ENCODE results near the gene NFASC.

The NFASC gene

DNA sequence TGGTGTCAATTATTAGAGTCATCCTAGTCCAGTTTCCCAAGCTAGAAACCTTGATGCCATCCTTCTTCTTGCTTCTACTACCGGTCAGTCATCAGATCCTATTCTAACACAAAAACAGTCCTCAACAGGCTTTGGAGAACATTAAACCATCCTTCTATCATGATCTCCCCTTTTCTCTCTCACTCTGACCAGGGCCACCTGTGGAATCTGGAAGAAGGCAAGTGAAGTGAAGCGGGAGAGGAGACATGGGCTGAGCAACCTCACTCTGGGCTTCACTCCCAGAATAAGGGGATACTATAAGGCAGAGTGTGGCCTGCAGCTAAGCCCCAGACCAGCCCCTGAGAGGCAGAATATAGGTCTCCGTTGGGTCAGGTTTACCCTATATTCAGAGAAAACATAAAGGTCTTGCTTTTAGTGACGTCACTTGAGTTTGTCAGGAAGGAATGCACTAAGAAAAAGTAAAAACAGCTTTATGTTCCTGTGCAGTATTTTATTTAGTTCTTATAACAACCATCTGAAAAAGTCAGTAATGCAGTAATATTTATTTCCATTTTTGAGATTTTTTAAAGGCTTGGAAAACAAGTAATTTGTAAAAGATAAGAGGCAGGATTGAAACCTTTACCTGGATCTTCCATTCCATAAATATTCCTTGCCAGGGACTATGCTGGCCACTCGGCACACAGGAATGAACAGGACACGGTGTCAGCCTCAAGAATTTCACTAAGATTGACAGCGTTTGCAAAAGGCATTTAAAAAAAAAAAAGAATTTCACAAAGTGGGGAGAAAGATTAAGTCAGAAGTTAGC, 61.3 kb downstream of the NFASC start:
- Mint-ChIP-seq H3K4me3 (no peak overlapping the region), H3K27me3 (ENCODE audit: low read depth) (peaks cover 2% of the 10 kb centered on the region), H3K27ac (no peak overlapping the region), H3K36me3 (ENCODE audit: low read depth) (no peaks in the 10 kb centered on the region), H3K4me1 (ENCODE audit: low read depth) (no peaks in the 10 kb centered on the region), H3K9me3 (no peaks in the 10 kb centered on the region)
- no peak for DNase-seq (ENCODE audit: low spot score)

DNA sequence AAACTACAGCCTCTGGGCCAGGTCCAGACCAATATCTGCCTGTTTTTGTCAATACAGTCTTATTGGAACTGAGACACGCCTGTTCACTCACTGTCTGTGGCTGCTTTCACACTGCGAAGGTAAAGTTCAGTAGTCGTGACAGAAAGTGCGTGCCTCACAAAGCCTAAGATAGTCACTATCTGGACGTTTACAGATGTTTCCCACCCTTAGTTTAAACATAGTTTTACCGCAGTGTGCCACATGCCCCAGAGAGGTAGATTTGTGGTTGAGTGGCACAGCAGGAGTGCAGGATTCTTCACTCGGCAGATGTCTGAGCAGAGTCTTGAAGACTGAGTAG, 61.9 kb downstream of the NFASC start:
- no peaks in the 10 kb centered on the region for H3K36me3 Mint-ChIP-seq (ENCODE audit: low read depth)
- H3K27me3 Mint-ChIP-seq (ENCODE audit: low read depth) = no peaks in the 10 kb centered on the region
- no peaks in the 10 kb centered on the region for H3K4me1 Mint-ChIP-seq (ENCODE audit: low read depth)
- no peak for DNase-seq (ENCODE audit: low spot score)
- no peak overlapping the region for H3K27ac Mint-ChIP-seq
- no peak overlapping the region for H3K4me3 Mint-ChIP-seq
- no peaks in the 10 kb centered on the region for H3K9me3 Mint-ChIP-seq

- DNase-seq (ENCODE audit: low spot score) = no peak
- Mint-ChIP-seq H3K4me3 (no peak overlapping the region), H3K27me3 (ENCODE audit: low read depth) (no peaks in the 10 kb centered on the region), H3K4me1 (ENCODE audit: low read depth) (no peaks in the 10 kb centered on the region), H3K9me3 (no peaks in the 10 kb centered on the region), H3K36me3 (ENCODE audit: low read depth) (no peaks in the 10 kb centered on the region), H3K27ac (no peak overlapping the region)
Observed at GRCh38 chr1:204935155-204935554, 64.5 kb downstream of the NFASC start.

DNA sequence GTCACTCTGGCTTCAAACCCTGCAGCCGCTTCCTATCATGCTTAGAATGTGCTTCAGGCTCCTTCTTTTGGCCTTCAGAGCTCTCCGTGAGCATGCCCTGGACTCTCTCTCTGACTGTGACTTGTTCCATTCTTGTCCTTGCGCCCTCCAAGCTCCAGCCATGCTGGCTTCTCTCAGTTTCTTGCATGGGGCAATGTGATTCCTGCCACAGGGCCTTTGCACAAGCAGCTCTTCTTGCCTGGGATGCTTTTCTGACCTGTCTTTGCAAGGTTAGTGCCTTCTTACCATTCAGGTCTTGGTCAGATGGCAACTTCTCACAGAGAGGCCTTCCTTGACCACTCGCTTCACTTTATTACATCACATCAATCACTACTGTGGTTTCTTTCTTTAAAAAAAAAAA, 66.1 kb downstream of the NFASC start:
- no peak overlapping the region for H3K4me3 Mint-ChIP-seq
- no peak overlapping the region for H3K27ac Mint-ChIP-seq
- no peaks in the 10 kb centered on the region for H3K36me3 Mint-ChIP-seq (ENCODE audit: low read depth)
- H3K27me3 Mint-ChIP-seq (ENCODE audit: low read depth) = no peaks in the 10 kb centered on the region
- no peaks in the 10 kb centered on the region for H3K4me1 Mint-ChIP-seq (ENCODE audit: low read depth)
- no peak for DNase-seq (ENCODE audit: low spot score)
- no peaks in the 10 kb centered on the region for H3K9me3 Mint-ChIP-seq

DNA sequence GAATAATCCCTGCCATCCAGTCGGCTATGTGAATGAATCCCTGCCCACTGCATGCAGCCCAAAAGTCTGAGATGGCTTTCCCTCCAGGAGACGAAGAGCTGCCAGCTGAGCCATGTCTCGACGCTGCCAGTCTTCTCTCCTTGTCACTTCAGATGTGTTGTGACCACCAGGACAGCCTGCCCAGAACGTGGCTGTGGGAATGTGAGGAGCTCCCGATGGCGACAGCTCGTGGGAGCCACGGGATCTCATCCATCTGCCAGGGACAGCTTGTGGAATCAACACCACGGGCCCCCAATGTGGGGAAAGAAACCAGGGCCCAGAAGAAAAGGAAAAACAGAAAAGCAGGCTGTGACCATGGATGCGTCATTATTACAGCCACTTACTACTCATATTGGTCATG, 67.2 kb downstream of the NFASC start:
- Mint-ChIP-seq H3K9me3 (no peaks in the 10 kb centered on the region), H3K4me1 (ENCODE audit: low read depth) (no peaks in the 10 kb centered on the region), H3K36me3 (ENCODE audit: low read depth) (no peaks in the 10 kb centered on the region), H3K4me3 (no peak overlapping the region), H3K27me3 (ENCODE audit: low read depth) (no peaks in the 10 kb centered on the region), H3K27ac (no peak overlapping the region)
- DNase-seq (ENCODE audit: low spot score) = no peak

GRCh38 chr1:204940591-204940990, 69.9 kb downstream of the NFASC start:
- Mint-ChIP-seq H3K4me1 (ENCODE audit: low read depth) (no peaks in the 10 kb centered on the region), H3K27me3 (ENCODE audit: low read depth) (no peaks in the 10 kb centered on the region), H3K9me3 (no peaks in the 10 kb centered on the region), H3K27ac (no peak overlapping the region), H3K4me3 (no peak overlapping the region), H3K36me3 (ENCODE audit: low read depth) (no peaks in the 10 kb centered on the region)
- DNase-seq (ENCODE audit: low spot score) = no peak

GRCh38 chr1:204941421-204942338, 71.0 kb downstream of the NFASC start:
- Mint-ChIP-seq H3K4me3 (no peak overlapping the region), H3K9me3 (no peaks in the 10 kb centered on the region), H3K36me3 (ENCODE audit: low read depth) (no peaks in the 10 kb centered on the region), H3K4me1 (ENCODE audit: low read depth) (no peaks in the 10 kb centered on the region), H3K27me3 (ENCODE audit: low read depth) (no peaks in the 10 kb centered on the region), H3K27ac (no peak overlapping the region)
- peak; percentile 34 for DNase-seq (ENCODE audit: low spot score)

GRCh38 chr1:204943495-204943894, 72.8 kb downstream of the NFASC start:
- DNase-seq (ENCODE audit: low spot score) = no peak
- Mint-ChIP-seq H3K4me3 (no peak overlapping the region), H3K4me1 (ENCODE audit: low read depth) (no peaks in the 10 kb centered on the region), H3K9me3 (no peaks in the 10 kb centered on the region), H3K36me3 (ENCODE audit: low read depth) (no peaks in the 10 kb centered on the region), H3K27ac (no peak overlapping the region), H3K27me3 (ENCODE audit: low read depth) (no peaks in the 10 kb centered on the region)

- Mint-ChIP-seq H3K4me1 (ENCODE audit: low read depth) (no peaks in the 10 kb centered on the region), H3K27me3 (ENCODE audit: low read depth) (no peaks in the 10 kb centered on the region), H3K9me3 (no peaks in the 10 kb centered on the region), H3K27ac (no peak overlapping the region), H3K36me3 (ENCODE audit: low read depth) (no peaks in the 10 kb centered on the region), H3K4me3 (no peak overlapping the region)
- no peak for DNase-seq (ENCODE audit: low spot score)
Observed at GRCh38 chr1:204944662-204945061, 74.0 kb downstream of the NFASC start.

GRCh38 chr1:204945565-204945977, 74.9 kb downstream of the NFASC start:
- no peak overlapping the region for H3K4me3 Mint-ChIP-seq
- no peaks in the 10 kb centered on the region for H3K27me3 Mint-ChIP-seq (ENCODE audit: low read depth)
- H3K4me1 Mint-ChIP-seq (ENCODE audit: low read depth) = no peaks in the 10 kb centered on the region
- no peak overlapping the region for H3K27ac Mint-ChIP-seq
- no peaks in the 10 kb centered on the region for H3K36me3 Mint-ChIP-seq (ENCODE audit: low read depth)
- H3K9me3 Mint-ChIP-seq = no peaks in the 10 kb centered on the region
- DNase-seq (ENCODE audit: low spot score) = no peak

DNA sequence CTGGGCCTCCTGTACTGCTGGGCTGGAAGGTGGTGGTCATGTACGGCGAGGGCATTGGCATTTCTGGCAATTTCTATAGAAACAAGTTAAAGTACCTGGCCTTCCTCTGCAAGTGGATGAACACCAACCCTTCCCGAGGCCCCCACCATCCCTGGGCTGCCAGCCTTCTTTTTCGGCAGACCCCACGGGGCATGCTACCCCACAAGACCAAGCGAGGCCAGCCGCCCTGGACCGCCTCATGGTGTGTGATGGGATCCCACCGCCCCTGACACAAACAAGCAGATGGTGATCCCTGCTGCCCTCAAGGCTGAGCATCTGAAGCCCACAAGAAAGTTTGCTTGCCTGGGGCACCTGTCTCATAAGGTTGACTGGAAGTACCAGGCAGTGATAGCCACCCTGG, 76.0 kb downstream of the NFASC start:
- H3K4me1 Mint-ChIP-seq (ENCODE audit: low read depth) = no peaks in the 10 kb centered on the region
- H3K27me3 Mint-ChIP-seq (ENCODE audit: low read depth) = no peaks in the 10 kb centered on the region
- DNase-seq (ENCODE audit: low spot score) = no peak
- no peak overlapping the region for H3K27ac Mint-ChIP-seq
- H3K36me3 Mint-ChIP-seq (ENCODE audit: low read depth) = no peaks in the 10 kb centered on the region
- H3K9me3 Mint-ChIP-seq = no peaks in the 10 kb centered on the region
- H3K4me3 Mint-ChIP-seq = no peak overlapping the region

GRCh38 chr1:204947338-204947737, 76.7 kb downstream of the NFASC start:
- Mint-ChIP-seq H3K36me3 (ENCODE audit: low read depth) (no peaks in the 10 kb centered on the region), H3K4me1 (ENCODE audit: low read depth) (no peaks in the 10 kb centered on the region), H3K4me3 (no peak overlapping the region), H3K27me3 (ENCODE audit: low read depth) (no peaks in the 10 kb centered on the region), H3K9me3 (no peaks in the 10 kb centered on the region), H3K27ac (no peak overlapping the region)
- DNase-seq (ENCODE audit: low spot score) = no peak

GRCh38 chr1:204947747-204948146, 77.1 kb downstream of the NFASC start:
- no peaks in the 10 kb centered on the region for H3K36me3 Mint-ChIP-seq (ENCODE audit: low read depth)
- no peaks in the 10 kb centered on the region for H3K4me1 Mint-ChIP-seq (ENCODE audit: low read depth)
- no peak overlapping the region for H3K27ac Mint-ChIP-seq

GRCh38 chr1:204950353-204951001, 79.8 kb downstream of the NFASC start:
- no peaks in the 10 kb centered on the region for H3K9me3 Mint-ChIP-seq

More at GRCh38 chr1:204947747-204948146, 77.1 kb downstream of the NFASC start:
- Mint-ChIP-seq H3K9me3 (no peaks in the 10 kb centered on the region), H3K4me3 (no peak overlapping the region), H3K27me3 (ENCODE audit: low read depth) (no peaks in the 10 kb centered on the region)
- DNase-seq (ENCODE audit: low spot score) = no peak

More at GRCh38 chr1:204950353-204951001, 79.8 kb downstream of the NFASC start:
- Mint-ChIP-seq H3K27ac (no peak overlapping the region), H3K36me3 (ENCODE audit: low read depth) (no peaks in the 10 kb centered on the region), H3K4me3 (no peak overlapping the region), H3K4me1 (ENCODE audit: low read depth) (no peaks in the 10 kb centered on the region), H3K27me3 (ENCODE audit: low read depth) (no peaks in the 10 kb centered on the region)
- DNase-seq (ENCODE audit: low spot score) = no peak

All from T-helper 2 cell treated with Interferon-gamma antibody and Interleukin-4, amounts not matched to agents 5 μg/mL and 100 μg/mL, for 36 hours (primary cell).